OCI-LY1 (cell line): ENCODE data around the gene VSTM2A.

Experiments
- H2AFZ ChIP-seq: fragments of 200-600 bp; sonication (generic), shearing (Covaris generic); 2 replicates; pipeline ENCODE4 v1.6.0; 2014; ENCODE audit warnings: antibody characterized with exemption, mild to moderate bottlenecking, low read length
- H3F3A ChIP-seq: fragments of 200-600 bp; sonication (generic), shearing (Covaris generic); 2 replicates; pipeline ENCODE4 v1.6.0; 2014; ENCODE audit warnings: mild to moderate bottlenecking, antibody characterized with exemption, low read length, moderate library complexity; ENCODE audit not compliant: insufficient read depth
- H3K27ac ChIP-seq: fragments of 200-600 bp; sonication (generic); 2 replicates; pipeline ENCODE4 v1.5.1; 2014; ENCODE audit warnings: low read length, mixed run types, mild to moderate bottlenecking, low read depth; ENCODE audit not compliant: poor library complexity, severe bottlenecking
- H3K27me3 ChIP-seq: fragments of 200-600 bp; sonication (generic); 2 replicates; pipeline ENCODE4 v1.6.0; 2014; ENCODE audit warnings: antibody characterized with exemption, mild to moderate bottlenecking, low read length, moderate library complexity; ENCODE audit not compliant: insufficient read depth
- H3K36me3 ChIP-seq: fragments of 200-600 bp; sonication (generic); 2 replicates; pipeline ENCODE4 v1.6.1; 2014; ENCODE audit warnings: mild to moderate bottlenecking, antibody characterized with exemption, low read length, moderate library complexity, mixed read lengths; ENCODE audit not compliant: insufficient read depth
- H3K4me1 ChIP-seq: fragments of 200-600 bp; sonication (generic); 2 replicates; pipeline ENCODE4 v1.5.1; 2014; ENCODE audit warnings: mild to moderate bottlenecking, low read length, moderate library complexity; ENCODE audit not compliant: insufficient read depth, severe bottlenecking
- H3K4me2 ChIP-seq: fragments of 200-600 bp; sonication (generic), shearing (Covaris generic); 2 replicates; pipeline ENCODE4 v1.6.1; 2014; ENCODE audit warnings: low read length
- H3K4me3 ChIP-seq: fragments of 200-600 bp; sonication (generic); 2 replicates; pipeline ENCODE4 v1.5.1; 2014; ENCODE audit warnings: low read length, low read depth, mild to moderate bottlenecking, mixed read lengths; ENCODE audit not compliant: poor library complexity, severe bottlenecking
- H3K79me2 ChIP-seq: fragments of 200-600 bp; shearing (Covaris generic); 2 replicates; pipeline ENCODE4 v1.6.1; 2016; ENCODE audit warnings: mixed run types, low read length, mixed read lengths; ENCODE audit not compliant: insufficient read depth
- H3K9ac ChIP-seq: fragments of 200-600 bp; sonication (generic), shearing (Covaris generic); 2 replicates; pipeline ENCODE4 v1.6.1; 2014; ENCODE audit warnings: mild to moderate bottlenecking, low read length, mixed read lengths
- H3K9me2 ChIP-seq: fragments of 200-600 bp; sonication (generic), shearing (Covaris generic); 2 replicates; pipeline ENCODE4 v1.6.1; 2014; ENCODE audit warnings: low read depth, mild to moderate bottlenecking, low read length, mixed read lengths
- H3K9me3 ChIP-seq: fragments of 200-600 bp; shearing (Covaris generic); 2 replicates; pipeline ENCODE4 v1.6.1; 2014; ENCODE audit warnings: low read length, mixed read lengths
- H4K20me1 ChIP-seq: fragments of 200-600 bp; sonication (generic), shearing (Covaris generic); 2 replicates; pipeline ENCODE4 v1.6.0; 2016; ENCODE audit warnings: mild to moderate bottlenecking, low read length; ENCODE audit not compliant: insufficient read depth
- CTCF ChIP-seq: fragments of 200-600 bp; sonication (generic), shearing (Covaris generic); IDR thresholded peaks from 2 replicates; pipeline ENCODE4 v1.5.1; 2017; ENCODE audit warnings: mild to moderate bottlenecking, antibody characterized with exemption, low read length, moderate library complexity, mixed read lengths
- EZH2 ChIP-seq: fragments of 200-600 bp; sonication (generic), shearing (Covaris generic); IDR thresholded peaks from 2 replicates; pipeline ENCODE4 v1.8.0; 2017; ENCODE audit warnings: borderline replicate concordance, mixed run types, mild to moderate bottlenecking, antibody characterized with exemption, low read length, moderate library complexity, mixed read lengths

The VSTM2A gene

GRCh38 chr7:54544527-54545240 is 2.5 kb downstream of the VSTM2A start:
- H3K9me3 ChIP-seq: no peaks in the 10 kb centered on the region
- no peak overlapping the region for H3K27ac ChIP-seq
- H2AFZ ChIP-seq: no peak overlapping the region

GRCh38 chr7:54545241-54545563 is 3.0 kb downstream of the VSTM2A start:
- Histone ChIP-seq H3K9me3 (no peaks in the 10 kb centered on the region), H3K27ac (no peak overlapping the region), H3K4me2 (no peak overlapping the region), H3K79me2 (no peaks in the 10 kb centered on the region), H3K9me2 (no peaks in the 10 kb centered on the region), H3K4me3 (no peak overlapping the region), H4K20me1 (no peaks in the 10 kb centered on the region), H3K27me3 (no peaks in the 10 kb centered on the region), H3K9ac (no peak overlapping the region), H3F3A (no peaks in the 10 kb centered on the region), H2AFZ (no peak overlapping the region), H3K36me3 (no peaks in the 10 kb centered on the region), H3K4me1 (no peaks in the 10 kb centered on the region)
- TF ChIP-seq CTCF: no peak
- TF ChIP-seq EZH2: no peak

More at GRCh38 chr7:54544527-54545240, 2.5 kb downstream of the VSTM2A start:
- Histone ChIP-seq H3K36me3 (no peaks in the 10 kb centered on the region), H3K4me3 (no peak overlapping the region), H3K4me1 (no peaks in the 10 kb centered on the region), H3K9ac (no peak overlapping the region), H3K27me3 (no peaks in the 10 kb centered on the region), H3F3A (no peaks in the 10 kb centered on the region), H3K79me2 (no peaks in the 10 kb centered on the region), H3K4me2 (no peak overlapping the region), H3K9me2 (no peaks in the 10 kb centered on the region), H4K20me1 (no peaks in the 10 kb centered on the region)
- no peak for TF ChIP-seq EZH2
- TF ChIP-seq CTCF: no peak

GRCh38 chr7:54546081-54546985 is 4.2 kb downstream of the VSTM2A start:
- Histone ChIP-seq H3K27me3 (no peaks in the 10 kb centered on the region), H4K20me1 (no peaks in the 10 kb centered on the region), H3K27ac (no peak overlapping the region), H3K4me3 (no peak overlapping the region), H3K36me3 (no peaks in the 10 kb centered on the region), H3K9ac (no peak overlapping the region), H3K4me1 (no peaks in the 10 kb centered on the region), H3K4me2 (no peak overlapping the region), H2AFZ (no peak overlapping the region), H3K9me2 (no peaks in the 10 kb centered on the region), H3K9me3 (no peaks in the 10 kb centered on the region), H3K79me2 (no peaks in the 10 kb centered on the region), H3F3A (no peaks in the 10 kb centered on the region)
- TF ChIP-seq EZH2 (no peak), CTCF (no peak)
